Panc1 (cell line): ENCODE measurements around the gene ZNF521. TPM values are rescaled to one million over a fixed set of nuclear protein-coding genes. Genes with fewer than 3 reads are reported as not detected.

Source experiments
- ATAC-seq: fragments of 200-7000 bp; cut with Tn5 transposase; 2 replicates; pipeline ENCODE4 v1.9.1; 2020; ENCODE audit warnings: mild to moderate bottlenecking, moderate library complexity
- BruUV-seq: library from RNA; stranded (reverse); fragments of 400-500 nt; replicated peaks from 2 replicates; lab custom pipeline; 2021; lab: Mats Ljungman, UMichigan
- CTCF ChIA-PET: fragments of 300-600 bp; sonication (Branson Sonifier 250); formaldehyde crosslinking; loops from one replicate; lab custom pipeline; 2022; ENCODE audit warnings: antibody characterized with exemption; lab: Charles Lee
- POLR2A ChIA-PET: fragments of 300-600 bp; sonication (Branson Sonifier 250); formaldehyde crosslinking; loops from one replicate; lab custom pipeline; 2022; ENCODE audit warnings: antibody characterized with exemption; lab: Charles Lee
- DNase-seq: peaks from one replicate; pipeline ENCODE4 v3.0.0-alpha.2; 2010; ENCODE audit warnings: low read depth, low spot score
- H3K27ac ChIP-seq: 2 replicates; pipeline ENCODE4 v1.5.1; 2011; ENCODE audit warnings: mild to moderate bottlenecking, low read length, inconsistent platforms
- H3K27me3 ChIP-seq: fragments of 200-500 bp; sonication (Bioruptor generic); 2 replicates; pipeline ENCODE4 v1.6.0; 2014; ENCODE audit warnings: low read length, inconsistent platforms; ENCODE audit not compliant: control insufficient read depth, insufficient read depth
- H3K36me3 ChIP-seq: fragments of 200-500 bp; sonication (Bioruptor generic); 2 replicates; pipeline ENCODE4 v1.5.1; 2014; ENCODE audit warnings: inconsistent platforms, mild to moderate bottlenecking, low read length, moderate library complexity; ENCODE audit not compliant: control insufficient read depth, insufficient read depth
- H3K4me1 ChIP-seq: 2 replicates; pipeline ENCODE4 v1.5.1; 2011; ENCODE audit warnings: inconsistent platforms, mild to moderate bottlenecking, low read length, moderate library complexity; ENCODE audit not compliant: control insufficient read depth, insufficient read depth
- H3K4me3 ChIP-seq, 2 experiments: 2 replicates each; pipeline ENCODE4 v1.5.1; 2011 to 2012; ENCODE audit warnings: low read depth in 2 of 2, low read length in 2 of 2, mild to moderate bottlenecking in 2 of 2, inconsistent platforms in 1 of 2, moderate library complexity in 1 of 2
- H3K9me3 ChIP-seq: fragments of 200-500 bp; sonication (Bioruptor generic); 2 replicates; pipeline ENCODE4 v1.5.1; 2014; ENCODE audit warnings: low read depth, mild to moderate bottlenecking, inconsistent platforms, low read length, moderate library complexity; ENCODE audit not compliant: control insufficient read depth, insufficient read depth
- POLR2AphosphoS5 ChIP-seq: IDR thresholded peaks from 2 replicates; pipeline ENCODE4 v1.6.1; 2012; ENCODE audit warnings: mild to moderate bottlenecking, low read depth, low read length, moderate library complexity
- SIN3A ChIP-seq: IDR thresholded peaks from 2 replicates; pipeline ENCODE4 v1.6.1; 2012; ENCODE audit warnings: low read depth, mild to moderate bottlenecking, low read length, moderate library complexity, borderline replicate concordance; ENCODE audit not compliant: insufficient read depth
- TCF7L2 ChIP-seq: IDR thresholded peaks from 2 replicates; pipeline ENCODE4 v1.6.1; 2011; ENCODE audit warnings: mild to moderate bottlenecking, low read depth, low read length, inconsistent platforms
- in situ Hi-C: cut with HindIII; loops from 2 replicates; pipeline ENCODE4 v1.10.0; 2016; ENCODE audit warnings: low sequenced_read_pairs, low pct_unique_long_range_greater_than_20kb
- intact Hi-C: fragments of 100-400 bp; cut with micrococcal nuclease; formaldehyde crosslinking; loops from one replicate; pipeline ENCODE4 v1.10.0; 2022; ENCODE audit not compliant: unreplicated experiment
- total RNA-seq: library from RNA; stranded (reverse); gene quantifications from one replicate; pipeline ENCODE4 v1.2.1, GENCODE V29; 2021; ENCODE audit not compliant: unreplicated experiment
- TF ChIP-seq, protein P1 (sequence below): fragments of 450-650 bp; IDR thresholded peaks from 2 replicates; pipeline ENCODE4 v1.5.1; 2017; ENCODE audit warnings: mild to moderate bottlenecking
- TF ChIP-seq, protein P2 (sequence below), 2 experiments: IDR thresholded peaks; 2 replicates each; pipeline ENCODE4 v1.6.1; 2011 to 2012; ENCODE audit warnings: low read depth in 2 of 2, control low read depth in 1 of 2, low read length in 1 of 2, mild to moderate bottlenecking in 1 of 2, moderate library complexity in 1 of 2; ENCODE audit not compliant: insufficient read depth in 1 of 2

The ZNF521 gene
- total RNA-seq, 1 experiment from 2014 or later = 0.15 TPM

GRCh38 chr18:25144820-25145219, 207.1 kb downstream of the ZNF521 start:
- no peak overlapping the region for H3K27ac ChIP-seq
- intact Hi-C loops = no loop called here
- H3K9me3 ChIP-seq = no peaks in the 10 kb centered on the region
- H3K36me3 ChIP-seq = no peaks in the 10 kb centered on the region
- no peak overlapping the region for H3K4me3 ChIP-seq
- POLR2A ChIA-PET = no interaction called here
- TF ChIP-seq SIN3A (no peak), POLR2AphosphoS5 (no peak), TCF7L2 (no peak)
- TF ChIP-seq, protein P1, sequence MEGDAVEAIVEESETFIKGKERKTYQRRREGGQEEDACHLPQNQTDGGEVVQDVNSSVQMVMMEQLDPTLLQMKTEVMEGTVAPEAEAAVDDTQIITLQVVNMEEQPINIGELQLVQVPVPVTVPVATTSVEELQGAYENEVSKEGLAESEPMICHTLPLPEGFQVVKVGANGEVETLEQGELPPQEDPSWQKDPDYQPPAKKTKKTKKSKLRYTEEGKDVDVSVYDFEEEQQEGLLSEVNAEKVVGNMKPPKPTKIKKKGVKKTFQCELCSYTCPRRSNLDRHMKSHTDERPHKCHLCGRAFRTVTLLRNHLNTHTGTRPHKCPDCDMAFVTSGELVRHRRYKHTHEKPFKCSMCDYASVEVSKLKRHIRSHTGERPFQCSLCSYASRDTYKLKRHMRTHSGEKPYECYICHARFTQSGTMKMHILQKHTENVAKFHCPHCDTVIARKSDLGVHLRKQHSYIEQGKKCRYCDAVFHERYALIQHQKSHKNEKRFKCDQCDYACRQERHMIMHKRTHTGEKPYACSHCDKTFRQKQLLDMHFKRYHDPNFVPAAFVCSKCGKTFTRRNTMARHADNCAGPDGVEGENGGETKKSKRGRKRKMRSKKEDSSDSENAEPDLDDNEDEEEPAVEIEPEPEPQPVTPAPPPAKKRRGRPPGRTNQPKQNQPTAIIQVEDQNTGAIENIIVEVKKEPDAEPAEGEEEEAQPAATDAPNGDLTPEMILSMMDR = no peak
- TF ChIP-seq, protein P2, sequence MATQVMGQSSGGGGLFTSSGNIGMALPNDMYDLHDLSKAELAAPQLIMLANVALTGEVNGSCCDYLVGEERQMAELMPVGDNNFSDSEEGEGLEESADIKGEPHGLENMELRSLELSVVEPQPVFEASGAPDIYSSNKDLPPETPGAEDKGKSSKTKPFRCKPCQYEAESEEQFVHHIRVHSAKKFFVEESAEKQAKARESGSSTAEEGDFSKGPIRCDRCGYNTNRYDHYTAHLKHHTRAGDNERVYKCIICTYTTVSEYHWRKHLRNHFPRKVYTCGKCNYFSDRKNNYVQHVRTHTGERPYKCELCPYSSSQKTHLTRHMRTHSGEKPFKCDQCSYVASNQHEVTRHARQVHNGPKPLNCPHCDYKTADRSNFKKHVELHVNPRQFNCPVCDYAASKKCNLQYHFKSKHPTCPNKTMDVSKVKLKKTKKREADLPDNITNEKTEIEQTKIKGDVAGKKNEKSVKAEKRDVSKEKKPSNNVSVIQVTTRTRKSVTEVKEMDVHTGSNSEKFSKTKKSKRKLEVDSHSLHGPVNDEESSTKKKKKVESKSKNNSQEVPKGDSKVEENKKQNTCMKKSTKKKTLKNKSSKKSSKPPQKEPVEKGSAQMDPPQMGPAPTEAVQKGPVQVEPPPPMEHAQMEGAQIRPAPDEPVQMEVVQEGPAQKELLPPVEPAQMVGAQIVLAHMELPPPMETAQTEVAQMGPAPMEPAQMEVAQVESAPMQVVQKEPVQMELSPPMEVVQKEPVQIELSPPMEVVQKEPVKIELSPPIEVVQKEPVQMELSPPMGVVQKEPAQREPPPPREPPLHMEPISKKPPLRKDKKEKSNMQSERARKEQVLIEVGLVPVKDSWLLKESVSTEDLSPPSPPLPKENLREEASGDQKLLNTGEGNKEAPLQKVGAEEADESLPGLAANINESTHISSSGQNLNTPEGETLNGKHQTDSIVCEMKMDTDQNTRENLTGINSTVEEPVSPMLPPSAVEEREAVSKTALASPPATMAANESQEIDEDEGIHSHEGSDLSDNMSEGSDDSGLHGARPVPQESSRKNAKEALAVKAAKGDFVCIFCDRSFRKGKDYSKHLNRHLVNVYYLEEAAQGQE (IDR thresholded peaks at IDR 0.05; ENCODE audit: insufficient read depth in 1 of 2, low read depth in 2 of 2, low read length in 1 of 2) = no peak
- H3K27me3 ChIP-seq = no peaks in the 10 kb centered on the region; the same call in 1 of the 2 replicates
- no peaks in the 10 kb centered on the region for H3K4me1 ChIP-seq
- CTCF ChIA-PET = no interaction called here
- in situ Hi-C loops = no loop called here
- BruUV-seq = no TSS peak
- DNase-seq (no peak), ATAC-seq (no peak)

DNA sequence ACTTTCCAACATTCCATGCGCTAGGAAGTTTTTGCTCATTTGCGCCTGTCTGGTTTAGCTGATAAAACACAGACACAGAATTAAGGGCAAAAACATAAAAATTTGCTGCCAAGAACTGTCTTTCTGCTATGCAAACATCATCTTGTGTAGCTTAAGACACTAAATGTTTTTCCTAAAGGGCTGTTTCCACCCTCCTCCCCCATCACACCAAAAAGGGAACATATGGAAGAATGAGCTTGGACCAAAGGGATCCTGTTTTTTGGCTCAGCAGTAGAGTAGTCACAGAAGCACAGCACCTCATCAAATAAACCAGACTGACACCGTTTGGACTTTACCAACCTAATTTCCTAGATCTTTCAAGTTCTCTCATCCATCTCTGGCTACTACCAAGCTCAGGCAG, 210.1 kb downstream of the ZNF521 start:
- no TSS peak for BruUV-seq
- H3K4me3 ChIP-seq = no peak overlapping the region
- no peaks in the 10 kb centered on the region for H3K9me3 ChIP-seq
- no peaks in the 10 kb centered on the region; the same call in 1 of the 2 replicates for H3K27me3 ChIP-seq
- in situ Hi-C loops (no loop called here), intact Hi-C loops (no loop called here)
- DNase-seq (no peak), ATAC-seq (no peak)
- no peaks in the 10 kb centered on the region for H3K36me3 ChIP-seq
- no peak overlapping the region for H3K27ac ChIP-seq
- POLR2A ChIA-PET = no interaction called here
- TF ChIP-seq TCF7L2 (no peak), SIN3A (no peak), POLR2AphosphoS5 (no peak)
- TF ChIP-seq, protein P1 = no peak
- TF ChIP-seq, protein P2 (IDR thresholded peaks at IDR 0.05; ENCODE audit: insufficient read depth in 1 of 2, low read depth in 2 of 2, low read length in 1 of 2) = no peak
- CTCF ChIA-PET = no interaction called here
- no peaks in the 10 kb centered on the region for H3K4me1 ChIP-seq
